ENCODE results near the gene UPF2.
A peak's percentile ranks its signal among the peaks of the same experiment; 100 is the strongest.

Gene UPF2

GRCh38 chr10:11959966-11960365 lies 82.6 kb downstream of the UPF2 start:
- no peak for DNase-seq

GRCh38 chr10:11958956-11959355 lies 83.7 kb downstream of the UPF2 start:
- DNase-seq, result no peak

DNA sequence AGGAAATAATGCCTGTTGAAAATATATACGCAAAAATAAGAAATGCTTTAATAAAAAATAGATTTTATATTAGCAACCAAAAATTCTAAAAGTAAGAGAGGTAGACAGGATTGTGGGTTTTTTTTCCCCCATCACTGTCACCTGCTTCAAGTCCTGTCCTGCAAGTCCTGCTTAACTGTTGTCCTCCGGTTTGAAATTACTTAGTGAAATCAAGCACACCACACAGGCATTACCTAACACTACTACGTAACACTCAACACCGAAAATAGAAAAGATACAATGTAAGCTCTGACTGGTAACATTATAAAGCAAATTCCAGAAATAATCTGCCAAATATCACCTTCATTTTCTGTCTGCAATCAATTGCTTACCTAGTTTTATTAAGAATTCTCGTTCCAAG lies 90.9 kb downstream of the UPF2 start:
- DNase-seq, result no peak

DNA sequence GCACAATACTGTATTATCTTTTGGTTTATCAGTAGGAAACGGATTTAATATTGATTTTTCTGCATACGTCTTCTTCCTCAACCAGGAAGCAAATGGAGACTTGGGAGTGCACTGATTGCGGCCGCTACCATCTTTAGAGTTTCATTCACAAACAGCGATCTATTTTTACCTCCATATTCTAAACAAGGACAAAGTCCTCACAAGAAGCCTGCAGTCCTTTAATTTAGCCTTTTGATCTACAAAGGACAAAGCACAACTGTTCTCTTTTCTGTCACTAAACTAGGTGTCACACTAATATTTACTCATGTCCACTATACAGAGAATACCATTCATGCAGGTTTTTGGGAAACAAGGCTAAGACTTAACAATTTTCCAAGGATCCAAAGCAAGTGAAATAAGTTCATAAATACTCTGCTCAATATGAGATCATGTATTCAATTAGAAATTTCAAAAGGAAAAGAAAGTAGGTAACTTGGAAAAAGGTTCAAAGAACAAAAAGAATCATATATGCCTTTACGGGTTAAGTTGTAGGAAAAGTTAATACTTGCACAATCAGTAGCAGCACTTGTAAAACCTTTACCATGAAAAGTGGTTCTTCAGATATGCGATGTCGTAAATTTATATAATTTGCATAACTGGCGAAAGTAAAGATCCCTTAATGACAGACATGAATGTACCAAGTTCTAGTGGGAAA lies 92.1 kb downstream of the UPF2 start:
- no peak for DNase-seq

- DNase-seq, result no peak
These were observed 93.5 kb downstream of the UPF2 start for GRCh38 chr10:11949152-11949551.

GRCh38 chr10:11946652-11947051 lies 96.0 kb downstream of the UPF2 start:
- DNase-seq, result no peak

DNA sequence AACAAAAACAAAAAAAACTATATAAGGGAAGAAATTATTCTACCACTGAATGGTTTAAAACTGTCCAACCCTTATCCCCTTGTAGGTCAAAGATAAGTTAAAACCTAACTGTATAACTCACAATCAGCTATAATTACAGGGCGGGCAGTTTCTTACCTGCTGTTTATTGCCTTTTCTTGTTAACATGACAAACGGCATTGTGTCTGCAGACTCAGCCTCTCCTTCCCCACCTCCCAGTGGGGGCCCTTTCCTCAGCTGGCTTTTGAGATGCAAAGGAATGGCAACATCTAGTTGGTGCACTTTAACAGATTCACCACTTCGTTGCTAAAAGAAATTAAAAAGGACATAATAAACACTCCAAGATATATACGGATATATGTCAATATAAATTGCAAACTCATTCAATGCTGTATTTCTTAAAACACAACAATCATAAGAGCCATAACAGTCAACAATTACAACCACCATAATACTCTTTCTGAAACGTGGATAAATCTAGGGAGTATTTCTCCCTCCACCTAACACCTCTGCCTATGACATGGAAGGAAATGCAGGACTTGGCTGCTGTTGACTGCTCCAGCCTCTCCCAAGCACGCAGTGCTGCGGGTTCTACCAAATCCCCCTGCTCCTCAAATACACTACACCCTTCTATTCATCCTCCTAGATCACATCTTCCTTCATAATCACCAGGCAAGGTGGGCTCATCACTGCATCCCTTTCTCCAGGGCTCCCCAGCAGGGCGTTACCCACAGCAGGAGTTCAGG lies 106.0 kb downstream of the UPF2 start:
- no peak for DNase-seq

- no peak for DNase-seq
These were observed 108.3 kb downstream of the UPF2 start for GRCh38 chr10:11934262-11934661.

- no peak for DNase-seq
These were observed 108.9 kb downstream of the UPF2 start for GRCh38 chr10:11933577-11934223.

GRCh38 chr10:11931038-11931437 lies 111.6 kb downstream of the UPF2 start:
- no peak for DNase-seq

GRCh38 chr10:11930312-11930978 lies 112.2 kb downstream of the UPF2 start:
- no peak for DNase-seq

DNA sequence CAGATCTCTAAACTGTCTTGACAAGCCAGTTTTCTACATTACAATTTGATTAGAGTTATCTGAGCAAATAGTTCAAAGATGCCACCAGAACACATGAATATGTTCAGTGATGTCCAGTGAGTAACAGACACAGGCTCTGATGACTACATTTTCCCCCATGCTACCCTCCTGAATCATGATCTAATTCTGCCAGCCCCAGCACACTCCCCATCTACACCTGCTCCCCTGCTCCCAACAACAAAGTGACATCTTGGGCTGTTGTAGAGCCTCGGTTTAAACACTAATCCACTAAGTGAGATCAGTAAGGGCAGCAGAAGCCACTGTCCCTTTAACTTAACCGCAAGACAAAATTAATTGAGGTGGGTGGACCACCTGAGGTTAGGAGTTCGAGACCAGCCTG lies 114.9 kb downstream of the UPF2 start:
- DNase-seq, result no peak

GRCh38 chr10:11921800-11922392 lies 120.7 kb downstream of the UPF2 start:
- DNase-seq, result no peak

DNA sequence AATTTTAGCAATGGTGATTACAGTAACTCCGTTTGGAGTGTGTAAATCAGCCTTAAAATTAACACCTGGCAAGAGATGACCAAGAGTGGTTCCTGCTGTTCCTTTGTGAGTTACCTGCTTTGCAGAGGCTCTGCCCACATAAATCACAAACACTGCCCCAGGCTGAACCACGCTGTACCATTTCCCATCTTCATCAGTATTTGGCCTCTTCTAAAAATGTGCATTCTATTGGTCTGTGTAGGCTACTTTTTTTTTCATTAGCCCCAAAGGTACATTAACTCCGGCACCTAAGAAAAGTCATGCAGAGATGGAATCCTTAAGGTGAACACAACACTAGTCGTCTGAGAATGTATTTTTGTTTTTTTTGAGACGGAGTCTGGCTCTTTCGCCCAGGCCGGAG lies 123.3 kb downstream of the UPF2 start:
- no peak for DNase-seq

DNA sequence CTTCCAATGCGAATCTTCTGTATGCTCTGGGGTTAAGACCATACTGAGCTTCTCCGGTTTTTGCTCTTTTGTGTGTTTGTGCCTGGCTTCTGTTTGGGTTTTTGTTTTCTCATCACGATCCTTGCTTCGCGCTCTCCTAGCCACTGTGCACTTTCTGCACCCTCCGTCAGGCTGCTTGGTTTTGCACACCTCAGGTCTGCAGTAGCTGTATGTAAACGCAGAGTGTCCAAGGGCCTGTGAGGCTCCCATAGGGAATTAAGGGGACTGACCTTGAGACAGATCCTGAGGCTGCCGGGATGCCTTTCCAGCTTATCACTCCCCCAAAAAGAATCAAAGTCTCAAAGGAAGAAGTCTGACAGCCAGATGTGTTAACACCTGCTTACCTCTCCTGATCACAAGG lies 124.2 kb downstream of the UPF2 start:
- DNase-seq, result no peak

- DNase-seq, result peak; percentile 21
These were observed 129.4 kb downstream of the UPF2 start for GRCh38 chr10:11913079-11913641.

- DNase-seq, result no peak
These were observed 132.5 kb downstream of the UPF2 start for GRCh38 chr10:11910102-11910501.

DNA sequence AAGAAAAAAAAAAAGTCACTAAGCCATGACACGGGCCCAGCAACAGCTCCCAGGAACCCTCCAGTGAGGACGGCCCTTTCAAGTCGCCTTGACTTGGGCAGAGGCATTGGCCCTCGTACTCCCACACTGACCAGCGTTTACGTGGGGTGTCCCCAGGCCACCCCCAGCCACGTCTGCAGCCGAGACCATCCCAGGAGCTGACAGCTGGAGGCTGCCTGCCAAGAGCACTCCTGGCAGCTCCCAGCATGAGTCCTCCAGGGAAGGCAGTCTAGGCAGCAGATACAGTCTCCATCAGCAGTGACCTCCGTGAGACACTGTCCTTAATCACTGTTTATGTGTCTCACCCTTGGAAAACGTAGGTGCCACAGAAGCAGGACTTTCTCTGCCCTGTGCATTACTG lies 133.0 kb downstream of the UPF2 start:
- no peak for DNase-seq

DNA sequence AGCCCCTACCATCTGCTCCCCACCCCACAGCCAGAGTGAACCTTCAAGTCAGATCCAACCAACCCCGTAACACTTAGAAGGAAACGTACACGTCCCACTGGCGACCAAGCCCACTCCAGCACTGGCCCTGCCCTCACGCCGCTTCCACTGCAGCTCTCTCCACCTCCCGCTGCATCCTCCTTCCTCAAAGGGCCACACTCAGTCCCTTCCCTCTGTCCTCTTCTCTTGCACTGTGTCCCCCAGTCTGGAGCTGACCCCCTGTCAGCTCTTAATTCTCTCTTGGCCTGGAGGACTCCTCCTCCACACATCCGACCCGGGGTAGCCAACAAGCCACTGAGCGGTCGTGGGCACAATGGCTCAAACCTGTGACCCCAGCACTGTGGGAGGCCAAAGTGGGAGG lies 133.6 kb downstream of the UPF2 start:
- DNase-seq, result no peak

- DNase-seq, result no peak
These were observed 134.1 kb downstream of the UPF2 start for GRCh38 chr10:11908536-11908935.

GRCh38 chr10:11907914-11908313 lies 134.7 kb downstream of the UPF2 start:
- DNase-seq, result no peak

GRCh38 chr10:11906714-11907113 lies 135.9 kb downstream of the UPF2 start:
- no peak for DNase-seq

GRCh38 chr10:11902646-11903045 lies 140.0 kb downstream of the UPF2 start:
- DNase-seq, result no peak
